HepG2 (cell line): ENCODE results near the gene ZNF771. TPM values are rescaled to one million over a fixed set of nuclear protein-coding genes. Genes with fewer than 3 reads are reported as not detected.
A peak's percentile ranks its signal among the peaks of the same experiment; 100 is the strongest.

Experiments
- DDIT3 ChIP-seq: sonication (generic); formaldehyde crosslinking; IDR thresholded peaks from 2 replicates; pipeline ENCODE4 v1.4.0; 2020; ENCODE audit warnings: mild to moderate bottlenecking, missing genetic modification reagents
- DMTF1 ChIP-seq: sonication (generic); formaldehyde crosslinking; IDR thresholded peaks from 2 replicates; pipeline ENCODE4 v1.4.0; 2020; ENCODE audit warnings: mild to moderate bottlenecking, missing genetic modification reagents
- FOXA1 ChIP-seq, 2 experiments: fragments of 450-650 bp in 1 of 2; sonication (generic) in 1 of 2; formaldehyde crosslinking in 1 of 2; IDR thresholded peaks; 2 replicates each; pipeline versions ENCODE4 v1.4.0 to v1.6.1; 2016 to 2020; ENCODE audit warnings: missing genetic modification reagents in 1 of 2
- FOXO4 ChIP-seq: sonication (generic); formaldehyde crosslinking; conservative IDR thresholded peaks from 2 replicates; pipeline ENCODE4 v1.8.1; 2023; ENCODE audit warnings: missing genetic modification reagents
- NKX3-1 ChIP-seq: sonication (generic); formaldehyde crosslinking; IDR thresholded peaks from 2 replicates; pipeline ENCODE4 v1.5.0; 2020; ENCODE audit warnings: missing genetic modification reagents
- SALL1 ChIP-seq: sonication (generic); formaldehyde crosslinking; IDR thresholded peaks from 2 replicates; pipeline ENCODE4 v1.8.0; 2022; ENCODE audit warnings: mild to moderate bottlenecking, missing genetic modification reagents
- SP140L ChIP-seq: sonication (generic); formaldehyde crosslinking; IDR thresholded peaks from 2 replicates; pipeline ENCODE4 v1.4.0; 2020; ENCODE audit warnings: missing genetic modification reagents, borderline replicate concordance
- TCF7L2 ChIP-seq: IDR thresholded peaks from 2 replicates; pipeline ENCODE4 v1.6.1; 2011; ENCODE audit warnings: mild to moderate bottlenecking, low read depth, low read length, moderate library complexity
- U2AF2 ChIP-seq: fragments of 200-400 bp; formaldehyde crosslinking; IDR thresholded peaks from 2 replicates; pipeline ENCODE4 v1.6.1; 2017; ENCODE audit warnings: low read depth, mild to moderate bottlenecking, low read length
- ZBTB4 ChIP-seq: sonication (generic); formaldehyde crosslinking; IDR thresholded peaks from 2 replicates; pipeline ENCODE4 v1.4.0; 2020; ENCODE audit warnings: missing genetic modification reagents, mild to moderate bottlenecking, borderline replicate concordance
- ZNF552 ChIP-seq: sonication (generic); formaldehyde crosslinking; IDR thresholded peaks from 2 replicates; pipeline ENCODE4 v1.9.0; 2022; ENCODE audit warnings: missing genetic modification reagents, mild to moderate bottlenecking, borderline replicate concordance
- polyA plus RNA-seq, 8 experiments: library from polyadenylated mRNA; depleted of rRNA in 3 of 8; stranded (reverse) in 7 of 8; unstranded in 1 of 8; fragments of >200 nt; fragmentation: Illumina TruSeq in 4 of 8; extraction: Trizol in 4 of 8; gene quantifications; 2 replicates each; pipeline versions ENCODE4 v1.2.1 to v1.2.3, GENCODE V29; 2011 to 2016; ENCODE audit warnings: low read depth in 4 of 8, missing spikeins in 1 of 8, mixed read lengths in 1 of 8; ENCODE audit not compliant: insufficient read depth in 1 of 8
- total RNA-seq, 5 experiments: library from RNA; depleted of rRNA; stranded (reverse); fragments of >200 nt; fragmentation: Illumina TruSeq; extraction: Trizol; gene quantifications; 2 replicates each; pipeline ENCODE4 v1.2.3, GENCODE V29; 2016; ENCODE audit warnings: low read depth in 1 of 5
- TF ChIP-seq, protein P1 (sequence below): sonication (generic); formaldehyde crosslinking; IDR thresholded peaks from 2 replicates; pipeline ENCODE4 v1.5.0; 2020; ENCODE audit warnings: missing genetic modification reagents
- TF ChIP-seq, protein P2 (sequence below): sonication (generic); formaldehyde crosslinking; IDR thresholded peaks from 2 replicates; pipeline ENCODE4 v1.4.0; 2020; ENCODE audit warnings: missing genetic modification reagents, borderline replicate concordance
- TF ChIP-seq, protein P3 (sequence below): sonication (generic); formaldehyde crosslinking; conservative IDR thresholded peaks from 2 replicates; pipeline ENCODE4 v1.4.0; 2020; ENCODE audit warnings: missing genetic modification reagents

Gene ZNF771
- total and polyA plus RNA-seq, 2 of the 13 experiments (the other 11 are each of a cell fraction or from before 2014, with no cell fraction given), result 5.0 to 11.8 TPM

GRCh38 chr16:30458561-30459394 is 51.4 kb downstream of the ZNF771 start (continued):
- TF ChIP-seq ZBTB4 (CRISPR knock-in tag), result peak; percentile 86; the same call in 1 of the 2 replicates
- no peak for TF ChIP-seq FOXA1 (IDR thresholded peaks at IDR 0.05)
- TF ChIP-seq FOXA1 (CRISPR knock-in tag; IDR thresholded peaks at IDR 0.05), result no peak
- no peak for TF ChIP-seq DDIT3
- no peak for TF ChIP-seq U2AF2
- TF ChIP-seq DMTF1 (CRISPR knock-in tag), result no peak
- peak; percentile 96 for TF ChIP-seq SALL1
- TF ChIP-seq ZNF552 (CRISPR knock-in tag), result no peak
- TF ChIP-seq, protein P1, sequence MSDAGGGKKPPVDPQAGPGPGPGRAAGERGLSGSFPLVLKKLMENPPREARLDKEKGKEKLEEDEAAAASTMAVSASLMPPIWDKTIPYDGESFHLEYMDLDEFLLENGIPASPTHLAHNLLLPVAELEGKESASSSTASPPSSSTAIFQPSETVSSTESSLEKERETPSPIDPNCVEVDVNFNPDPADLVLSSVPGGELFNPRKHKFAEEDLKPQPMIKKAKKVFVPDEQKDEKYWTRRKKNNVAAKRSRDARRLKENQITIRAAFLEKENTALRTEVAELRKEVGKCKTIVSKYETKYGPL, result no peak
- no peak for TF ChIP-seq TCF7L2
- TF ChIP-seq, protein P2, sequence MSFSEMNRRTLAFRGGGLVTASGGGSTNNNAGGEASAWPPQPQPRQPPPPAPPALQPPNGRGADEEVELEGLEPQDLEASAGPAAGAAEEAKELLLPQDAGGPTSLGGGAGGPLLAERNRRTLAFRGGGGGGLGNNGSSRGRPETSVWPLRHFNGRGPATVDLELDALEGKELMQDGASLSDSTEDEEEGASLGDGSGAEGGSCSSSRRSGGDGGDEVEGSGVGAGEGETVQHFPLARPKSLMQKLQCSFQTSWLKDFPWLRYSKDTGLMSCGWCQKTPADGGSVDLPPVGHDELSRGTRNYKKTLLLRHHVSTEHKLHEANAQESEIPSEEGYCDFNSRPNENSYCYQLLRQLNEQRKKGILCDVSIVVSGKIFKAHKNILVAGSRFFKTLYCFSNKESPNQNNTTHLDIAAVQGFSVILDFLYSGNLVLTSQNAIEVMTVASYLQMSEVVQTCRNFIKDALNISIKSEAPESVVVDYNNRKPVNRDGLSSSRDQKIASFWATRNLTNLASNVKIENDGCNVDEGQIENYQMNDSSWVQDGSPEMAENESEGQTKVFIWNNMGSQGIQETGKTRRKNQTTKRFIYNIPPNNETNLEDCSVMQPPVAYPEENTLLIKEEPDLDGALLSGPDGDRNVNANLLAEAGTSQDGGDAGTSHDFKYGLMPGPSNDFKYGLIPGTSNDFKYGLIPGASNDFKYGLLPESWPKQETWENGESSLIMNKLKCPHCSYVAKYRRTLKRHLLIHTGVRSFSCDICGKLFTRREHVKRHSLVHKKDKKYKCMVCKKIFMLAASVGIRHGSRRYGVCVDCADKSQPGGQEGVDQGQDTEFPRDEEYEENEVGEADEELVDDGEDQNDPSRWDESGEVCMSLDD, result no peak
- TF ChIP-seq FOXO4 (CRISPR knock-in tag), result no peak
- no peak for TF ChIP-seq NKX3-1
- TF ChIP-seq SP140L (CRISPR knock-in tag), result no peak
- TF ChIP-seq, protein P3, sequence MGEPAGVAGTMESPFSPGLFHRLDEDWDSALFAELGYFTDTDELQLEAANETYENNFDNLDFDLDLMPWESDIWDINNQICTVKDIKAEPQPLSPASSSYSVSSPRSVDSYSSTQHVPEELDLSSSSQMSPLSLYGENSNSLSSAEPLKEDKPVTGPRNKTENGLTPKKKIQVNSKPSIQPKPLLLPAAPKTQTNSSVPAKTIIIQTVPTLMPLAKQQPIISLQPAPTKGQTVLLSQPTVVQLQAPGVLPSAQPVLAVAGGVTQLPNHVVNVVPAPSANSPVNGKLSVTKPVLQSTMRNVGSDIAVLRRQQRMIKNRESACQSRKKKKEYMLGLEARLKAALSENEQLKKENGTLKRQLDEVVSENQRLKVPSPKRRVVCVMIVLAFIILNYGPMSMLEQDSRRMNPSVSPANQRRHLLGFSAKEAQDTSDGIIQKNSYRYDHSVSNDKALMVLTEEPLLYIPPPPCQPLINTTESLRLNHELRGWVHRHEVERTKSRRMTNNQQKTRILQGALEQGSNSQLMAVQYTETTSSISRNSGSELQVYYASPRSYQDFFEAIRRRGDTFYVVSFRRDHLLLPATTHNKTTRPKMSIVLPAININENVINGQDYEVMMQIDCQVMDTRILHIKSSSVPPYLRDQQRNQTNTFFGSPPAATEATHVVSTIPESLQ (CRISPR knock-in tag), result no peak
